HG03196 (cell line): Measurements from ENCODE around the gene WDR76.

Experiments
- ATAC-seq: cut with Tn5 transposase; IDR thresholded peaks from one replicate; pipeline ENCODE4 v1.9.1; 2021; ENCODE audit not compliant: unreplicated experiment

The WDR76 gene

GRCh38 chr15:43911235-43911781 lies 84.5 kb downstream of the WDR76 start:
- ATAC-seq: no peak

- ATAC-seq: no peak
Measured at GRCh38 chr15:43912208-43912607, 85.4 kb downstream of the WDR76 start.

- ATAC-seq: no peak
Measured at GRCh38 chr15:43913026-43913780, 86.4 kb downstream of the WDR76 start.

GRCh38 chr15:43913941-43914340 lies 87.1 kb downstream of the WDR76 start:
- ATAC-seq: no peak

GRCh38 chr15:43915631-43916325 lies 89.0 kb downstream of the WDR76 start:
- ATAC-seq: no peak

- no peak for ATAC-seq
Measured at GRCh38 chr15:43916326-43916660, 89.5 kb downstream of the WDR76 start.
